Skeletal muscle tissue (tissue), 4 donors: ENCODE results near the gene TRIM42. TPM values are rescaled to one million over a fixed set of nuclear protein-coding genes. Genes with fewer than 3 reads are reported as not detected.

Source experiments
- H3K27ac ChIP-seq: one replicate; pipeline ENCODE4 v1.7.0; 2013; ENCODE audit warnings: mild to moderate bottlenecking, low read depth, low read length, inconsistent platforms
- H3K27me3 ChIP-seq, 3 donors: one replicate each; pipeline ENCODE4 v1.7.0; 2013; ENCODE audit warnings: low read length in 3 of 3; ENCODE audit not compliant: control insufficient read depth in 3 of 3, insufficient read depth in 3 of 3
- H3K36me3 ChIP-seq, 3 donors: one replicate each; pipeline ENCODE4 v1.7.0; 2013; ENCODE audit warnings: low read length in 3 of 3; ENCODE audit not compliant: control insufficient read depth in 3 of 3, insufficient read depth in 3 of 3
- H3K4me1 ChIP-seq, 3 donors: one replicate each; pipeline ENCODE4 v1.7.0; 2013; ENCODE audit warnings: low read length in 3 of 3, mild to moderate bottlenecking in 3 of 3; ENCODE audit not compliant: control insufficient read depth in 3 of 3, insufficient read depth in 3 of 3
- H3K4me3 ChIP-seq, 3 donors: one replicate each; pipeline ENCODE4 v1.7.0; 2013; ENCODE audit warnings: low read length in 3 of 3
- H3K9ac ChIP-seq, 3 donors: one replicate each; pipeline ENCODE4 v1.7.0; 2013; ENCODE audit warnings: low read length in 3 of 3, mild to moderate bottlenecking in 3 of 3, moderate library complexity in 2 of 3, low read depth in 1 of 3
- H3K9me3 ChIP-seq, 3 donors: one replicate each; pipeline ENCODE4 v1.7.0; 2013; ENCODE audit warnings: low read length in 3 of 3; ENCODE audit not compliant: control insufficient read depth in 3 of 3
- total RNA-seq: library from RNA; depleted of rRNA; stranded (reverse); fragments of >200 nt; gene quantifications from one replicate; pipeline ENCODE4 v1.2.3, GENCODE V29; 2014
- donor health status: Osteomylitis.

The TRIM42 gene
- total RNA-seq = not detected

DNA sequence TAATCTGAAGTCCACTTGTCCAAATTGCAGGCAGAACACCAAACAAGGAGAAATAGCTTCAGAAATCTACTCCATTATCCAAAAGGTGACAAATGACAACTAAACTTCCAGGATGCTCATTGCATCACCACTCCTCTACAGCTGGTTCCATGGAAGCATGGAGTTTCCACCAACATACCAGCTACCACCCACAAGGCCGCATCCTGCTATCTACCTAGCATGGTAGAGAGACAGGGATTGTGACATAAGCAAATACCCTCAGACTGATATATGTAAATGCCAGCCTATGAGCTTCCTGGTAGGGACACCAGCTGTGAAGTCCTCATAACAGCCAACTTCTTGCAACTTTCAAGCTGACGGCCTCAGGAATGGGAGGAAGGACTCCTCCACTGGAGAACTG, at the start of gene TRIM42:
TRIM42 (plus strand) TSS at position 301 of the 400 bp plus-strand sequence. CDS start 166 bp downstream, outside the sequence.
- H3K27ac ChIP-seq = no peak within 1 kb of the TSS
- H3K9ac ChIP-seq = no peak within 1 kb of the TSS
- no peak within 1 kb of the TSS for H3K4me3 ChIP-seq
- H3K4me1 ChIP-seq = no peaks in the 10 kb centered on the region
- H3K9me3 ChIP-seq = no peaks in the 10 kb centered on the region
- no peaks in the 10 kb centered on the region for H3K36me3 ChIP-seq
- H3K27me3 ChIP-seq = no peaks in the 10 kb centered on the region

GRCh38 chr3:140628606-140629005, 49.3 kb upstream of the TRIM42 start:
- Histone ChIP-seq H3K4me3 (no peak overlapping the region), H3K27me3 (no peaks in the 10 kb centered on the region), H3K9ac (no peak overlapping the region)

GRCh38 chr3:140629357-140630137, 48.3 kb upstream of the TRIM42 start:
- H3K4me1 ChIP-seq = no peaks in the 10 kb centered on the region
- no peak overlapping the region for H3K4me3 ChIP-seq
- no peaks in the 10 kb centered on the region for H3K36me3 ChIP-seq
- H3K27me3 ChIP-seq = no peaks in the 10 kb centered on the region
- no peak overlapping the region for H3K9ac ChIP-seq
- no peaks in the 10 kb centered on the region for H3K9me3 ChIP-seq
- H3K27ac ChIP-seq = no peak overlapping the region

More at GRCh38 chr3:140628606-140629005, 49.3 kb upstream of the TRIM42 start:
- Histone ChIP-seq H3K27ac (no peak overlapping the region), H3K4me1 (no peaks in the 10 kb centered on the region), H3K9me3 (no peaks in the 10 kb centered on the region), H3K36me3 (no peaks in the 10 kb centered on the region)

GRCh38 chr3:140630366-140630765, 47.5 kb upstream of the TRIM42 start:
- H3K9ac ChIP-seq = no peak overlapping the region
- no peaks in the 10 kb centered on the region for H3K9me3 ChIP-seq
- no peaks in the 10 kb centered on the region for H3K36me3 ChIP-seq
- no peak overlapping the region for H3K27ac ChIP-seq
- no peaks in the 10 kb centered on the region for H3K27me3 ChIP-seq
- no peak overlapping the region for H3K4me3 ChIP-seq
- H3K4me1 ChIP-seq = no peaks in the 10 kb centered on the region

- Histone ChIP-seq H3K36me3 (no peaks in the 10 kb centered on the region), H3K4me1 (no peaks in the 10 kb centered on the region), H3K4me3 (no peak overlapping the region), H3K9ac (no peak overlapping the region), H3K9me3 (no peaks in the 10 kb centered on the region), H3K27me3 (no peaks in the 10 kb centered on the region), H3K27ac (no peak overlapping the region)
Measured at GRCh38 chr3:140630866-140631265, 47.0 kb upstream of the TRIM42 start.

- Histone ChIP-seq H3K9ac (no peak overlapping the region), H3K27me3 (no peaks in the 10 kb centered on the region), H3K36me3 (no peaks in the 10 kb centered on the region), H3K27ac (no peak overlapping the region), H3K9me3 (no peaks in the 10 kb centered on the region), H3K4me3 (no peak overlapping the region), H3K4me1 (peaks cover 0 to 3% (median 0%) of the 10 kb centered on the region in 3 donors)
Measured at GRCh38 chr3:140635276-140635675, 42.6 kb upstream of the TRIM42 start.

DNA sequence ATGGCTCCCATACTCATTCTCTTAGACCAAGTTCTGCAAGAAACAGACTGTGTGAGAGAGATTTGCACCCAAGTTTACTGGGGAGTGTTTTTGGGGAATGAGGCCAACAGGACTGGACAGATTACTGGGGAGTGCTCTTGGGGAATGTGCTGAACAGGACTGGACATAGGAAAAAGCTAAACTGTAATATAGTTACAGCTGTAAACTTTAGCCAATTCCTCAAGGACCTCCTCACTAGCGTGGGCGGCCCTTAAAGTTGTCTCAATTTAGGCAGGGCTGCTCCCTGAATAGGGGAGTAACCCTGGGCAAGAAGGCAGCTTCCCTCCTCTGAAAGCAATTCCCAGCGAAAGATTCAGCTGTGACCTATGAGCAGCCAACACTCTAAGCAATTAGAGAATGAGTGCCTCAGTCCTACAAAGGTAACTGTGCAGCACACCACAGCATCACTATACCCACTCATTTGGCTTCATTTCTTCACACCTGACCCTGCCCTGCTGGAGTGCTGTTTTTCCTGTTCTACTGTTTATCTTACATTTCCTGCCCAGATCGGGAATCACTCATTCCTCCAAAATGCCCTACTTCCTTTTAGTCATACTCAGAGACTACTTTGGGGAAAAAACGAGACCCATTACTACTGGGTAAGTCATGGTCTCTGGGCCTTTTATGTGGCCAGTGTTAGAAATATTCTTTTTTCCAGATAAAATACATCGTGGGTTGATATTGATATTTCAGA, 41.3 kb upstream of the TRIM42 start:
- H3K9me3 ChIP-seq = no peaks in the 10 kb centered on the region
- H3K4me3 ChIP-seq = no peak overlapping the region
- no peaks in the 10 kb centered on the region for H3K36me3 ChIP-seq
- no peak overlapping the region for H3K27ac ChIP-seq
- no peak overlapping the region for H3K9ac ChIP-seq
- no peaks in the 10 kb centered on the region for H3K27me3 ChIP-seq
- peaks cover 0 to 3% (median 0%) of the 10 kb centered on the region in 3 donors for H3K4me1 ChIP-seq

DNA sequence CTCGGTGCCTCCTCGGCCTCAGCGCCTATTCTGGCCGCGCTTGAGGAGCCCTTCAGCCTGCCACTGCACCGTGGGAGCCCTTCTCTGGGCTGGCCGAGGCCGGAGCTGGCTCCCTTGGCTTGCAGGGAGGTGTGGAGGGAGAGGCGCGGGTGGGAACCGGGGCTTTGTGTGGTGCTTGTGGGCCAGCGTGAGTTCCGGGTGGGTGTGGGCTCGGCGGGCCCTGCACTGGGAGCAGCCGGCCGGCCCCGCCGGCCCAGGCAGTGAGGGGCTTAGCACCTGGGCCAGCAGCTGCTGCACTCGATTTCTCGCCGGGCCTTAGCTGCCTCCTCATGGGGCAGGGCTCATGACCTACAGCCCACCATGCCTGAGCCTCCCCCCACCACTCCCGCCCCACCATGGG, 26.6 kb upstream of the TRIM42 start:
- no peaks in the 10 kb centered on the region for H3K27me3 ChIP-seq
- H3K4me3 ChIP-seq = no peak overlapping the region
- H3K27ac ChIP-seq = no peak overlapping the region
- H3K36me3 ChIP-seq = no peaks in the 10 kb centered on the region
- no peaks in the 10 kb centered on the region for H3K9me3 ChIP-seq
- no peak overlapping the region for H3K9ac ChIP-seq
- no peaks in the 10 kb centered on the region for H3K4me1 ChIP-seq

GRCh38 chr3:140655678-140656077, 22.2 kb upstream of the TRIM42 start:
- Histone ChIP-seq H3K4me1 (no peaks in the 10 kb centered on the region), H3K4me3 (no peak overlapping the region), H3K27ac (no peak overlapping the region), H3K27me3 (no peaks in the 10 kb centered on the region), H3K36me3 (no peaks in the 10 kb centered on the region), H3K9ac (no peak overlapping the region), H3K9me3 (no peaks in the 10 kb centered on the region)

- Histone ChIP-seq H3K36me3 (no peaks in the 10 kb centered on the region), H3K4me1 (no peaks in the 10 kb centered on the region), H3K9me3 (peaks cover 0 to 5% (median 2%) of the 10 kb centered on the region in 3 donors), H3K27ac (no peak overlapping the region), H3K9ac (no peak overlapping the region), H3K4me3 (no peak overlapping the region), H3K27me3 (no peaks in the 10 kb centered on the region)
Measured at GRCh38 chr3:140664111-140664510, 13.8 kb upstream of the TRIM42 start.
